K562 (cell line): ENCODE results near the gene ANKRD13B. TPM values are rescaled to one million over a fixed set of nuclear protein-coding genes. Genes with fewer than 3 reads are reported as not detected.
A peak's percentile ranks its signal among the peaks of the same experiment; 100 is the strongest.

ENCODE experiments used
- ATAC-seq: fragments of 200-7000 bp; cut with Tn5 transposase; 3 replicates; pipeline ENCODE4 v1.9.1; 2020; ENCODE audit warnings: moderate library complexity
- BruUV-seq: library from RNA; stranded (reverse); fragments of 400-500 nt; replicated peaks from 2 replicates; lab custom pipeline; 2021; lab: Mats Ljungman, UMichigan
- CTCF ChIA-PET: fragments of 300-600 bp; formaldehyde crosslinking; extraction: SDS; loops from one replicate; lab custom pipeline; 2021; ENCODE audit warnings: low intra/inter-chr PET ratio; lab: Yijun Ruan, JAX
- POLR2A ChIA-PET: fragments of 300-600, 350-650 bp; sonication (Branson Sonifier 250); formaldehyde crosslinking; extraction: SDS; loops from one replicate; lab custom pipeline; 2021; ENCODE audit warnings: antibody characterized with exemption, inconsistent platforms; lab: Yijun Ruan, JAX
- DNase-seq, 4 experiments: peaks; one replicate each; pipeline versions ENCODE4 v3.0.0 to v3.0.0-alpha.2; 2011 to 2018; ENCODE audit warnings: low spot score in 3 of 4, mixed read lengths in 3 of 4; ENCODE audit errors: extremely low read depth in 1 of 4
- FAIRE-seq: peaks from 2 replicates; lab custom pipeline; 2011; peaks lifted over from hg19 to GRCh38; lab: Jason Lieb, UNC
- H2AFZ ChIP-seq: 2 replicates; pipeline ENCODE4 v1.6.0; 2011; ENCODE audit warnings: low read depth, low read length, control low read depth, inconsistent platforms
- H3K27ac ChIP-seq: fragments of 200-600 bp; 3 replicates; pipeline ENCODE4 v1.8.0; 2011; ENCODE audit warnings: low read depth, mild to moderate bottlenecking, control low read depth, inconsistent platforms, low read length, moderate library complexity, mixed read lengths; ENCODE audit errors: extremely low read depth
- H3K27me3 ChIP-seq, 2 experiments: fragments of 300-600 bp in 1 of 2; 2 replicates in 1 of 2; 3 replicates in 1 of 2; pipeline versions ENCODE4 v1.6.0 to v1.8.0; 2011; ENCODE audit warnings: inconsistent platforms in 2 of 2, low read length in 2 of 2, mild to moderate bottlenecking in 1 of 2, mixed read lengths in 1 of 2, moderate library complexity in 1 of 2; ENCODE audit not compliant: control insufficient read depth in 2 of 2, insufficient read depth in 2 of 2
- H3K36me3 ChIP-seq: fragments of 300-600 bp; 3 replicates; pipeline ENCODE4 v1.8.0; 2011; ENCODE audit warnings: mild to moderate bottlenecking, low read length, inconsistent platforms; ENCODE audit not compliant: control insufficient read depth, insufficient read depth
- H3K4me1 ChIP-seq, 2 experiments: fragments of 200-600 bp in 1 of 2; replicated peaks in 1 of 2; 2 replicates in 1 of 2; 3 replicates in 1 of 2; pipeline versions ENCODE4 v1.5.1 to v1.8.0; 2011; ENCODE audit warnings: inconsistent platforms in 2 of 2, low read length in 2 of 2, mild to moderate bottlenecking in 1 of 2, mixed read lengths in 1 of 2, moderate library complexity in 1 of 2; ENCODE audit not compliant: control insufficient read depth in 2 of 2, insufficient read depth in 2 of 2
- H3K4me2 ChIP-seq: 2 replicates; pipeline ENCODE4 v1.6.1; 2011; ENCODE audit warnings: low read length, control low read depth, inconsistent platforms, mixed read lengths; ENCODE audit not compliant: insufficient read depth
- H3K4me3 ChIP-seq: fragments of 200-600 bp; sonication (generic), shearing (Covaris generic); 2 replicates; pipeline ENCODE4 v1.5.1; 2016; ENCODE audit warnings: control low read depth, inconsistent platforms
- H3K79me2 ChIP-seq: fragments of 200-600 bp; 3 replicates; pipeline ENCODE4 v1.8.0; 2011; ENCODE audit warnings: low read length, inconsistent platforms; ENCODE audit not compliant: control insufficient read depth, insufficient read depth
- H3K9ac ChIP-seq, 2 experiments: 2 replicates each; pipeline versions ENCODE4 v1.6.0 to v1.6.1; 2011; ENCODE audit warnings: low read depth in 2 of 2, low read length in 2 of 2, control low read depth in 1 of 2, inconsistent platforms in 1 of 2, mild to moderate bottlenecking in 1 of 2, mixed read lengths in 1 of 2; ENCODE audit not compliant: insufficient read depth in 1 of 2
- H3K9me1 ChIP-seq: one replicate; pipeline ENCODE4 v1.6.0; 2011; ENCODE audit warnings: inconsistent platforms, mild to moderate bottlenecking, low read length, moderate library complexity; ENCODE audit not compliant: control insufficient read depth, insufficient read depth
- H3K9me3 ChIP-seq: replicated peaks from 2 replicates; pipeline ENCODE4 v1.5.1; 2011; ENCODE audit warnings: low read depth, low read length, inconsistent platforms; ENCODE audit not compliant: control insufficient read depth, insufficient read depth
- H4K20me1 ChIP-seq: replicated peaks from 2 replicates; pipeline ENCODE4 v1.6.1; 2011; ENCODE audit warnings: low read length, inconsistent platforms, mixed read lengths; ENCODE audit not compliant: control insufficient read depth, insufficient read depth
- CTCF ChIP-seq, 3 experiments: IDR thresholded peaks in 2 of 3; conservative IDR thresholded peaks in 1 of 3; 2 replicates each; pipeline ENCODE4 v1.5.1; 2011 to 2012; ENCODE audit warnings: low read length in 3 of 3, mild to moderate bottlenecking in 3 of 3, control low read depth in 2 of 3, improper control_type of control experiment in 1 of 3, inconsistent platforms in 1 of 3, low read depth in 1 of 3, mixed read lengths in 1 of 3, moderate library complexity in 1 of 3; ENCODE audit not compliant: insufficient read depth in 2 of 3
- CXXC5 ChIP-seq: fragments of 250-450 bp; sonication (Bioruptor Pico); IDR thresholded peaks from 2 replicates; pipeline ENCODE4 v1.8.0; 2022; ENCODE audit warnings: inconsistent platforms, mild to moderate bottlenecking, moderate library complexity
- E2F3 ChIP-seq: fragments of 250-450 bp; sonication (Bioruptor Pico); IDR thresholded peaks from 2 replicates; pipeline ENCODE4 v1.4.0; 2020; ENCODE audit warnings: mild to moderate bottlenecking
- GATAD2A ChIP-seq: fragments of 450-650 bp; IDR thresholded peaks from 2 replicates; pipeline ENCODE4 v1.6.1; 2017
- HOMEZ ChIP-seq: fragments of 250-450 bp; sonication (Bioruptor Pico); IDR thresholded peaks from 2 replicates; pipeline ENCODE4 v1.4.0; 2020; ENCODE audit warnings: mild to moderate bottlenecking, moderate library complexity
- KDM1A ChIP-seq, 2 experiments: fragments of 450-650 bp; IDR thresholded peaks; 2 replicates each; pipeline ENCODE4 v1.6.1; 2016; ENCODE audit warnings: mild to moderate bottlenecking in 2 of 2
- MYC ChIP-seq, 2 experiments: fragments of 250-450 bp in 1 of 2; sonication (Bioruptor Pico) in 1 of 2; IDR thresholded peaks; 2 replicates each; pipeline versions ENCODE4 v1.5.1 to v1.6.1; 2012 to 2021; ENCODE audit warnings: low read depth in 2 of 2, borderline replicate concordance in 1 of 2, improper control_type of control experiment in 1 of 2, low read length in 1 of 2, mild to moderate bottlenecking in 1 of 2, moderate library complexity in 1 of 2
- POLR3A ChIP-seq: IDR thresholded peaks from 2 replicates; pipeline ENCODE4 v1.6.1; 2011; ENCODE audit warnings: borderline replicate concordance, mild to moderate bottlenecking, moderate library complexity; ENCODE audit not compliant: insufficient read length, insufficient read depth; ENCODE audit errors: extremely low read depth
- PREB ChIP-seq: sonication (generic); formaldehyde crosslinking; IDR thresholded peaks from 2 replicates; pipeline ENCODE4 v1.8.1; 2023; ENCODE audit warnings: mild to moderate bottlenecking, missing genetic modification reagents
- RFX7 ChIP-seq: fragments of 250-450 bp; sonication (Bioruptor Pico); IDR thresholded peaks from 2 replicates; pipeline ENCODE4 v1.5.1; 2021; ENCODE audit warnings: mild to moderate bottlenecking
- SMAD1 ChIP-seq: fragments of 150-350 bp; IDR thresholded peaks from 2 replicates; pipeline ENCODE4 v1.6.1; 2014; ENCODE audit warnings: low read length, low read depth; ENCODE audit not compliant: partially characterized antibody
- SMARCC2 ChIP-seq: fragments of 450-650 bp; IDR thresholded peaks from 2 replicates; pipeline ENCODE4 v1.6.1; 2017; ENCODE audit warnings: antibody characterized with exemption, moderate library complexity, mild to moderate bottlenecking, low read depth
- SMC3 ChIP-seq: conservative IDR thresholded peaks from 2 replicates; pipeline ENCODE4 v1.6.1; 2011; ENCODE audit warnings: low read depth, low read length, improper control_type of control experiment; ENCODE audit not compliant: insufficient read depth
- USF1 ChIP-seq: sonication (generic); formaldehyde crosslinking; IDR thresholded peaks from 2 replicates; pipeline ENCODE4 v1.9.0; 2022; ENCODE audit warnings: mild to moderate bottlenecking, missing genetic modification reagents
- ZNF224 ChIP-seq: sonication (generic); formaldehyde crosslinking; IDR thresholded peaks from 2 replicates; pipeline ENCODE4 v1.8.0; 2022; ENCODE audit warnings: mild to moderate bottlenecking, missing genetic modification reagents
- WGBS: fragments of 100-300 bp; shearing (Covaris generic); methylation state at CpG from one replicate; pipeline ENCODE4 v1.1.6; 2016; ENCODE audit warnings: low coverage, mixed read lengths; ENCODE audit not compliant: insufficient coverage; ENCODE audit errors: missing lambda C conversion rate; 5-methylcytosine and 5-hydroxymethylcytosine counted together
- in situ Hi-C: fragments of 300-500 bp; cut with MboI; formaldehyde crosslinking; loops from 4 replicates; pipeline ENCODE4 v1.15.0; 2018; ENCODE audit warnings: inconsistent platforms, mixed read lengths
- intact Hi-C: fragments of 100-400 bp; cut with micrococcal nuclease; formaldehyde crosslinking; loops from 2 replicates; pipeline ENCODE4 v1.14.2; 2022
- polyA plus RNA-seq, 8 experiments: library from polyadenylated mRNA; depleted of rRNA in 4 of 8; stranded (reverse) in 5 of 8; unstranded in 3 of 8; fragments of >200 nt; fragmentation: Nextera tagmentation in 2 of 8; fragmentation: Illumina TruSeq in 1 of 8; extraction: Ambion mirVana in 2 of 8; extraction: Trizol in 1 of 8; gene quantifications; 2 replicates each; pipeline versions ENCODE4 v1.2.1 to v1.2.3, GENCODE V29; 2011 to 2014; ENCODE audit warnings: inconsistent platforms in 1 of 8, missing spikeins in 1 of 8
- total RNA-seq, 7 experiments: library from RNA; depleted of rRNA in 6 of 7; stranded (reverse); fragments of >200 nt in 6 of 7; fragmentation: Illumina TruSeq in 2 of 7; extraction: Trizol in 2 of 7; gene quantifications; 2 replicates each; pipeline versions ENCODE4 v1.2.1 to v1.2.3, GENCODE V29; 2011 to 2021; ENCODE audit warnings: low replicate concordance in 1 of 7

ANKRD13B gene
- total and polyA plus RNA-seq, 9 of the 15 experiments (the other 6 are each of a cell fraction or from before 2014, with no cell fraction given) = 0.15 to 28.1 (median 4.6) TPM

GRCh38 chr17:29617125-29617480 is 24.2 kb downstream of the ANKRD13B start:
- Histone ChIP-seq H4K20me1 (no peaks in the 10 kb centered on the region; the same call in 1 of the 2 replicates), H3K4me2 (no peak overlapping the region; the same call in 1 of the 2 replicates), H3K27me3 (no peaks in the 10 kb centered on the region), H3K9ac (peak overlapping the region in 1 of 2 experiments; percentile 88; a peak in 2 of 4 replicates), H3K27ac (no peak overlapping the region), H3K4me3 (no peak overlapping the region), H2AFZ (peak overlapping the region; percentile 95), H3K79me2 (no peaks in the 10 kb centered on the region), H3K4me1 (peaks cover 27 to 66% of the 10 kb centered on the region in 2 experiments), H3K9me1 (no peaks in the 10 kb centered on the region), H3K9me3 (no peaks in the 10 kb centered on the region), H3K36me3 (no peaks in the 10 kb centered on the region)
- intact Hi-C loops = loop anchor here (10.0 kb wide), 1 partner anchor 472 kb away; no protein-coding TSS in a partner anchor
- ChIA-PET CTCF (interaction anchor here (1.2 kb wide), 2 partner anchors 32 to 36 kb away, joined by 3 to 5 read pairs; no protein-coding TSS in a partner anchor), POLR2A (interaction anchor here (0.6 to 1.9 kb wide), 4 partner anchors 22 to 820 kb away, joined by 3 to 4 read pairs (median 3); no protein-coding TSS in a partner anchor)
- 43% methylated on average over 8 of the region's 16 CpGs for WGBS
- in situ Hi-C loops = no loop called here
- no TSS peak for BruUV-seq
- DNase-seq (peak; percentile 56 to 66 (median 60)), FAIRE-seq (no peak), ATAC-seq (peak; percentile 23)
- no peak for TF ChIP-seq PREB (CRISPR knock-in tag)
- peak in 1 of 2 experiments; percentile 51; a peak in 1 of 4 replicates for TF ChIP-seq KDM1A (IDR thresholded peaks at IDR 0.05)
- no peak for TF ChIP-seq POLR3A
- 0 out of 2 replicates have a peak, but pooled peaks have one; percentile 19 for TF ChIP-seq SMC3
- 0 out of 2 replicates have a peak, but pooled peaks have one; percentile 15 for TF ChIP-seq MYC (IDR thresholded peaks at IDR 0.05; ENCODE audit: low read depth, low read length)
- TF ChIP-seq MYC (CRISPR knock-in tag; IDR thresholded peaks at IDR 0.05; ENCODE audit: borderline replicate concordance, low read depth) = no peak
- TF ChIP-seq CTCF (IDR thresholded peaks at IDR 0.05 in 2 of 3, conservative IDR thresholded peaks at IDR 0.05 in 1 of 3; ENCODE audit: insufficient read depth in 2 of 3, low read depth in 1 of 3, low read length in 3 of 3) = peak; percentile 55 to 72 (median 62)
- no peak for TF ChIP-seq SMAD1
- no peak for TF ChIP-seq HOMEZ (CRISPR knock-in tag)
- TF ChIP-seq USF1 (CRISPR knock-in tag) = no peak
- TF ChIP-seq RFX7 (CRISPR knock-in tag) = no peak
- no peak for TF ChIP-seq GATAD2A
- TF ChIP-seq E2F3 (CRISPR knock-in tag) = no peak
- no peak for TF ChIP-seq ZNF224 (CRISPR knock-in tag)
- TF ChIP-seq SMARCC2 = no peak
- no peak for TF ChIP-seq CXXC5
